OCI-LY7 (cell line): ENCODE results near the gene BCAR3. TPM values are rescaled to one million over a fixed set of nuclear protein-coding genes. Genes with fewer than 3 reads are reported as not detected.

Experiments
- BruUV-seq: library from RNA; stranded (reverse); fragments of 400-500 nt; replicated peaks from 2 replicates; lab custom pipeline; 2021; lab: Mats Ljungman, UMichigan
- CTCF ChIA-PET: fragments of 300-600 bp; sonication (Branson Sonifier 250); formaldehyde crosslinking; loops from one replicate; lab custom pipeline; 2022; ENCODE audit warnings: antibody characterized with exemption; ENCODE audit not compliant: unreplicated experiment; lab: Charles Lee
- POLR2A ChIA-PET: fragments of 300-600 bp; sonication (Branson Sonifier 250); formaldehyde crosslinking; loops from one replicate; lab custom pipeline; 2022; ENCODE audit warnings: antibody characterized with exemption; lab: Charles Lee
- DNase-seq: peaks from one replicate; pipeline ENCODE4 v3.0.0-alpha.2; 2015; ENCODE audit warnings: low spot score
- H2AFZ ChIP-seq: fragments of 200-600 bp; sonication (generic), shearing (Covaris generic); 2 replicates; pipeline ENCODE4 v1.6.1; 2014; ENCODE audit warnings: mild to moderate bottlenecking, antibody characterized with exemption, low read length, moderate library complexity
- H3K27ac ChIP-seq: fragments of 200-600 bp; sonication (generic); 2 replicates; pipeline ENCODE4 v1.5.1; 2014; ENCODE audit warnings: mixed run types, low read depth, mild to moderate bottlenecking, moderate library complexity, low read length, inconsistent platforms; ENCODE audit not compliant: poor library complexity, severe bottlenecking
- H3K36me3 ChIP-seq: fragments of 200-600 bp; sonication (generic); 2 replicates; pipeline ENCODE4 v1.6.1; 2014; ENCODE audit warnings: mild to moderate bottlenecking, antibody characterized with exemption, low read length, moderate library complexity, mixed read lengths; ENCODE audit not compliant: insufficient read depth
- H3K4me1 ChIP-seq: fragments of 200-600 bp; sonication (generic); 2 replicates; pipeline ENCODE4 v1.5.1; 2014; ENCODE audit warnings: mild to moderate bottlenecking, low read length; ENCODE audit not compliant: insufficient read depth, poor library complexity, severe bottlenecking
- H3K4me2 ChIP-seq: fragments of 200-600 bp; sonication (generic); 2 replicates; pipeline ENCODE4 v1.6.1; 2014; ENCODE audit warnings: mild to moderate bottlenecking, low read length
- H3K4me3 ChIP-seq: fragments of 200-600 bp; sonication (generic); 2 replicates; pipeline ENCODE4 v1.5.1; 2014; ENCODE audit warnings: mild to moderate bottlenecking, low read depth, low read length; ENCODE audit not compliant: poor library complexity, severe bottlenecking
- H3K79me2 ChIP-seq: fragments of 200-600 bp; sonication (generic); 2 replicates; pipeline ENCODE4 v1.6.1; 2016; ENCODE audit warnings: low read depth, mild to moderate bottlenecking, low read length, moderate library complexity, mixed read lengths; ENCODE audit not compliant: insufficient read depth
- H3K9me2 ChIP-seq: fragments of 200-600 bp; sonication (generic); 2 replicates; pipeline ENCODE4 v1.6.1; 2016; ENCODE audit warnings: mild to moderate bottlenecking, low read length, mixed read lengths; ENCODE audit not compliant: insufficient read depth
- H3K9me3 ChIP-seq: fragments of 200-600 bp; sonication (generic); 2 replicates; pipeline ENCODE4 v1.6.1; 2014; ENCODE audit warnings: mild to moderate bottlenecking, mixed run types, low read length, mixed read lengths
- H4K20me1 ChIP-seq: fragments of 200-600 bp; sonication (generic); 2 replicates; pipeline ENCODE4 v1.6.1; 2014; ENCODE audit warnings: mild to moderate bottlenecking, antibody characterized with exemption, low read length, moderate library complexity, mixed read lengths; ENCODE audit not compliant: insufficient read depth
- EZH2phosphoT487 ChIP-seq: fragments of 200-600 bp; sonication (generic); IDR thresholded peaks from 2 replicates; pipeline ENCODE4 v1.6.1; 2018; ENCODE audit warnings: low read depth, borderline replicate concordance, mild to moderate bottlenecking, mixed run types, antibody characterized with exemption, low read length, moderate library complexity, mixed read lengths
- intact Hi-C: fragments of 100-400 bp; cut with micrococcal nuclease; formaldehyde crosslinking; loops from one replicate; pipeline ENCODE4 v1.10.0; 2022; ENCODE audit not compliant: unreplicated experiment
- total RNA-seq, 2 experiments: library from RNA; depleted of rRNA in 1 of 2; stranded (reverse); fragments of >200 nt in 1 of 2; shearing (Covaris generic) in 1 of 2; gene quantifications; 2 replicates each; pipeline ENCODE4 v1.2.3, GENCODE V29; 2014 to 2022
- TF ChIP-seq, protein P1 (sequence below): fragments of 200-600 bp; sonication (generic); conservative IDR thresholded peaks from 2 replicates; pipeline ENCODE4 v1.5.1; 2014; ENCODE audit warnings: mild to moderate bottlenecking, antibody characterized with exemption, low read length, moderate library complexity, mixed read lengths

BCAR3 gene
- total RNA-seq, 2 experiments from 2014 or later: 16.3 to 24.2 TPM

DNA sequence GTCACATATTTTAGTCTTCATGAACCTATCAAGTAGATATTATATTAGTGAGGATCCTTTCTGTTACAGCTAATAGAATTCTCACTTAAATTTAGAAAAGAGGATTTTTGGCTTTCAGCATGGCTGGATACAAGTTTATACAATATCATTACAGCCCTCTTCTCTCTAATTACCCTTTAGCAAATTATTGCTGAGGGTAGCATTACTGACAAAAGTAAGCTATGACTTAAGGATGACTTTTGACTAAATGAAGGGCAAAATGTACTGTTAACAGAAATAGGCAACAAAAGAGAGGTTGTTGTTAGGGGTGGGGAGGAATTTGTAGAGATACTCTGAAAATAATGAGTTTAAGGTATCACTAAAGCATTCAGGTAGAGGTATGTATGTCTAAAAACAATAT, 148.0 kb downstream of the BCAR3 start:
- no peaks in the 10 kb centered on the region for H3K79me2 ChIP-seq
- H3K4me2 ChIP-seq: no peak overlapping the region
- POLR2A ChIA-PET: interaction anchor here (0.6 kb wide), 2 partner anchors 22 to 112 kb away, joined by 3 read pairs; no protein-coding TSS in a partner anchor

GRCh38 chr1:93532780-93533378, 148.8 kb downstream of the BCAR3 start:
- BruUV-seq: no TSS peak
- no peaks in the 10 kb centered on the region for H3K36me3 ChIP-seq
- no peak overlapping the region for H2AFZ ChIP-seq
- no peak overlapping the region for H3K4me3 ChIP-seq
- DNase-seq: no peak
- no peaks in the 10 kb centered on the region for H3K79me2 ChIP-seq
- intact Hi-C loops: no loop called here
- no peaks in the 10 kb centered on the region for H3K9me3 ChIP-seq
- ChIA-PET POLR2A (no interaction called here), CTCF (no interaction called here)
- TF ChIP-seq, protein P1, sequence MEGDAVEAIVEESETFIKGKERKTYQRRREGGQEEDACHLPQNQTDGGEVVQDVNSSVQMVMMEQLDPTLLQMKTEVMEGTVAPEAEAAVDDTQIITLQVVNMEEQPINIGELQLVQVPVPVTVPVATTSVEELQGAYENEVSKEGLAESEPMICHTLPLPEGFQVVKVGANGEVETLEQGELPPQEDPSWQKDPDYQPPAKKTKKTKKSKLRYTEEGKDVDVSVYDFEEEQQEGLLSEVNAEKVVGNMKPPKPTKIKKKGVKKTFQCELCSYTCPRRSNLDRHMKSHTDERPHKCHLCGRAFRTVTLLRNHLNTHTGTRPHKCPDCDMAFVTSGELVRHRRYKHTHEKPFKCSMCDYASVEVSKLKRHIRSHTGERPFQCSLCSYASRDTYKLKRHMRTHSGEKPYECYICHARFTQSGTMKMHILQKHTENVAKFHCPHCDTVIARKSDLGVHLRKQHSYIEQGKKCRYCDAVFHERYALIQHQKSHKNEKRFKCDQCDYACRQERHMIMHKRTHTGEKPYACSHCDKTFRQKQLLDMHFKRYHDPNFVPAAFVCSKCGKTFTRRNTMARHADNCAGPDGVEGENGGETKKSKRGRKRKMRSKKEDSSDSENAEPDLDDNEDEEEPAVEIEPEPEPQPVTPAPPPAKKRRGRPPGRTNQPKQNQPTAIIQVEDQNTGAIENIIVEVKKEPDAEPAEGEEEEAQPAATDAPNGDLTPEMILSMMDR: no peak
- TF ChIP-seq EZH2phosphoT487: no peak
- H3K4me2 ChIP-seq: no peak overlapping the region
- no peaks in the 10 kb centered on the region for H3K4me1 ChIP-seq
- no peaks in the 10 kb centered on the region for H3K9me2 ChIP-seq
- no peaks in the 10 kb centered on the region for H4K20me1 ChIP-seq
- no peak overlapping the region for H3K27ac ChIP-seq

More for the DNA sequence above, 148.0 kb downstream of the BCAR3 start:
- Histone ChIP-seq H3K36me3 (no peaks in the 10 kb centered on the region), H4K20me1 (no peaks in the 10 kb centered on the region), H3K27ac (no peak overlapping the region), H2AFZ (no peak overlapping the region), H3K9me3 (no peaks in the 10 kb centered on the region), H3K9me2 (no peaks in the 10 kb centered on the region), H3K4me3 (no peak overlapping the region), H3K4me1 (no peaks in the 10 kb centered on the region)
- TF ChIP-seq, protein P1: no peak
- no peak for TF ChIP-seq EZH2phosphoT487
- CTCF ChIA-PET: no interaction called here
- no peak for DNase-seq
- no TSS peak for BruUV-seq
- intact Hi-C loops: no loop called here

DNA sequence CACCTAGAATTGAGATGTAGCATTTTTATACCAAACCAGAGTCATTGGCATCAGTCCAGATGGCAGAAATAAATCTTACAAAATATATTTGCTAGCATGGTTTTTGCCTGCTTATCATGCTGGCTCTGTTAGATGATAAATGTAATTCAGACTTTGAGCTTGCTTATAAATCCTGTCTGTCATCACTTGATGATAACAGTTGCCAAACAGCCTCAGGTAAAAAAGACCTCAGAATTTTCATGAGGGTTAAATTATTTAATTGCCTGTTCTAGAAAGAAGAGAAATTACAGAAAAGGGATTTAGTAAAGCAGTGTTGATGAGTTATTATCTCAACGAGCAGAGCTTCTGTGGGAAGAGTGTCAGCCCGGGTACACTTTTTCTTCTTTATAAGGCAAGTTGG, 150.4 kb downstream of the BCAR3 start:
- H4K20me1 ChIP-seq: no peaks in the 10 kb centered on the region
- DNase-seq: no peak
- ChIA-PET CTCF (no interaction called here), POLR2A (interaction anchor here (1.0 kb wide), 1 partner anchor 10 kb away, joined by 3 read pairs; no protein-coding TSS in a partner anchor)
- intact Hi-C loops: no loop called here
- no peak overlapping the region for H3K4me3 ChIP-seq
- no peak for TF ChIP-seq EZH2phosphoT487
- TF ChIP-seq, protein P1: no peak
- no peaks in the 10 kb centered on the region for H3K9me2 ChIP-seq
- no peaks in the 10 kb centered on the region for H3K36me3 ChIP-seq
- no peak overlapping the region for H3K4me2 ChIP-seq
- no peaks in the 10 kb centered on the region for H3K4me1 ChIP-seq
- H3K27ac ChIP-seq: no peak overlapping the region
- H2AFZ ChIP-seq: no peak overlapping the region
- no peaks in the 10 kb centered on the region for H3K9me3 ChIP-seq
- no TSS peak for BruUV-seq
- no peaks in the 10 kb centered on the region for H3K79me2 ChIP-seq
